HG03565 (cell line): ENCODE data around the gene ADM2.
"Not testable (repeated sequence)": the region's sequence is repeated elsewhere in the genome, so short reads cannot be mapped to it uniquely, and the experiment has no call there.

Experiments
- ATAC-seq: cut with Tn5 transposase; IDR thresholded peaks from one replicate; pipeline ENCODE4 v1.9.1; 2021; ENCODE audit warnings: mild to moderate bottlenecking, moderate library complexity; ENCODE audit not compliant: unreplicated experiment

ADM2 gene

GRCh38 chr22:50505276-50505775, 24.0 kb downstream of the ADM2 start:
- no peak for ATAC-seq

- ATAC-seq: no peak
These were observed 24.6 kb downstream of the ADM2 start for GRCh38 chr22:50505776-50506610.

GRCh38 chr22:50506611-50507420, 25.5 kb downstream of the ADM2 start:
- ATAC-seq: no peak

- peak; percentile 33 for ATAC-seq
These were observed 26.2 kb downstream of the ADM2 start, which contains the start of gene LMF2 for GRCh38 chr22:50507421-50507990. Gene LMF2, minus strand, starts transcription at chr22:50507702. Its CDS starts 27 bp downstream, at chr22:50507675.

- ATAC-seq: peak; percentile 72
These were observed 26.9 kb downstream of the ADM2 start, which contains the start of gene NCAPH2 for GRCh38 chr22:50507991-50508884. Gene NCAPH2, plus strand, starts transcription at chr22:50508224. Its CDS starts 114 bp downstream, at chr22:50508338.

- ATAC-seq: no peak
These were observed 27.6 kb downstream of the ADM2 start for GRCh38 chr22:50508897-50509296.

- ATAC-seq: no peak
These were observed 31.8 kb downstream of the ADM2 start for GRCh38 chr22:50513175-50513574.

- ATAC-seq: no peak
These were observed 34.7 kb downstream of the ADM2 start for GRCh38 chr22:50516068-50516467.

GRCh38 chr22:50516891-50517290, 35.5 kb downstream of the ADM2 start:
- no peak for ATAC-seq

GRCh38 chr22:50517495-50518260, 36.3 kb downstream of the ADM2 start:
- ATAC-seq: no peak

GRCh38 chr22:50518606-50519005, 37.3 kb downstream of the ADM2 start:
- ATAC-seq: no peak

GRCh38 chr22:50519151-50519550, 37.8 kb downstream of the ADM2 start:
- ATAC-seq: no peak

GRCh38 chr22:50520184-50520583, 38.8 kb downstream of the ADM2 start:
- ATAC-seq: not testable (repeated sequence)

- no peak for ATAC-seq
These were observed 39.6 kb downstream of the ADM2 start for GRCh38 chr22:50520826-50521453.

GRCh38 chr22:50521710-50522109, 40.4 kb downstream of the ADM2 start:
- no peak for ATAC-seq

GRCh38 chr22:50522208-50522805, 41.0 kb downstream of the ADM2 start:
- no peak for ATAC-seq

- ATAC-seq: no peak
These were observed 41.6 kb downstream of the ADM2 start for GRCh38 chr22:50522806-50523438.

GRCh38 chr22:50523458-50523805, 42.1 kb downstream of the ADM2 start:
- ATAC-seq: no peak
